ENCODE data around the gene GYS2.
A peak's percentile ranks its signal among the peaks of the same experiment; 100 is the strongest.

The GYS2 gene

GRCh38 chr12:21527451-21528180 lies 77.0 kb downstream of the GYS2 start:
- in situ Hi-C loops (cut with HindIII; ENCODE audit: low pct_ligation_motif_present, low pct_unique_long_range_greater_than_20kb, low sequenced_read_pairs), result no loop called here
- DNase-seq, result peak; percentile 90

- in situ Hi-C loops (cut with HindIII; ENCODE audit: low pct_ligation_motif_present, low pct_unique_long_range_greater_than_20kb, low sequenced_read_pairs), result no loop called here
- DNase-seq, result peak; percentile 4
Observed at GRCh38 chr12:21526721-21527345, 77.8 kb downstream of the GYS2 start.

- in situ Hi-C loops (cut with HindIII; ENCODE audit: low pct_ligation_motif_present, low pct_unique_long_range_greater_than_20kb, low sequenced_read_pairs), result no loop called here
- peak; percentile 44 for DNase-seq
Observed at GRCh38 chr12:21526053-21526452, 78.6 kb downstream of the GYS2 start, which contains the start of gene SPX. Gene SPX (plus strand): TSS chr12:21526296. CDS start chr12:21526473, 177 bp downstream.

GRCh38 chr12:21523148-21523547 lies 81.5 kb downstream of the GYS2 start:
- DNase-seq, result no peak
- in situ Hi-C loops (cut with HindIII; ENCODE audit: low pct_ligation_motif_present, low pct_unique_long_range_greater_than_20kb, low sequenced_read_pairs), result no loop called here

GRCh38 chr12:21521541-21521940 lies 83.1 kb downstream of the GYS2 start:
- in situ Hi-C loops (cut with HindIII; ENCODE audit: low pct_ligation_motif_present, low pct_unique_long_range_greater_than_20kb, low sequenced_read_pairs), result no loop called here
- DNase-seq, result no peak

GRCh38 chr12:21518451-21518850 lies 86.2 kb downstream of the GYS2 start:
- in situ Hi-C loops (cut with HindIII; ENCODE audit: low pct_ligation_motif_present, low pct_unique_long_range_greater_than_20kb, low sequenced_read_pairs), result no loop called here

GRCh38 chr12:21516281-21516680 lies 88.4 kb downstream of the GYS2 start:
- no peak for DNase-seq
- in situ Hi-C loops (cut with HindIII; ENCODE audit: low pct_ligation_motif_present, low pct_unique_long_range_greater_than_20kb, low sequenced_read_pairs), result no loop called here

More at GRCh38 chr12:21518451-21518850, 86.2 kb downstream of the GYS2 start:
- DNase-seq, result no peak

- no peak for DNase-seq
- in situ Hi-C loops (cut with HindIII; ENCODE audit: low pct_ligation_motif_present, low pct_unique_long_range_greater_than_20kb, low sequenced_read_pairs), result no loop called here
Observed at GRCh38 chr12:21509768-21510167, 94.9 kb downstream of the GYS2 start.

GRCh38 chr12:21507849-21508248 lies 96.8 kb downstream of the GYS2 start:
- in situ Hi-C loops (cut with HindIII; ENCODE audit: low pct_ligation_motif_present, low pct_unique_long_range_greater_than_20kb, low sequenced_read_pairs), result no loop called here
- DNase-seq, result no peak

GRCh38 chr12:21505888-21506287 lies 98.8 kb downstream of the GYS2 start:
- DNase-seq, result no peak
- in situ Hi-C loops (cut with HindIII; ENCODE audit: low pct_ligation_motif_present, low pct_unique_long_range_greater_than_20kb, low sequenced_read_pairs), result no loop called here

GRCh38 chr12:21502872-21503271 lies 101.8 kb downstream of the GYS2 start:
- in situ Hi-C loops (cut with HindIII; ENCODE audit: low pct_ligation_motif_present, low pct_unique_long_range_greater_than_20kb, low sequenced_read_pairs), result no loop called here
- no peak for DNase-seq

GRCh38 chr12:21502164-21502496 lies 102.5 kb downstream of the GYS2 start:
- in situ Hi-C loops (cut with HindIII; ENCODE audit: low pct_ligation_motif_present, low pct_unique_long_range_greater_than_20kb, low sequenced_read_pairs), result no loop called here
- DNase-seq, result peak; percentile 52

GRCh38 chr12:21501258-21502163 lies 103.1 kb downstream of the GYS2 start, which contains the start of the genes GOLT1B and RECQL:
Gene GOLT1B (plus strand): TSS chr12:21501789. CDS start chr12:21501924, 135 bp downstream.
Gene RECQL (minus strand): TSS chr12:21501635. CDS start chr12:21499570, 2,065 bp downstream.
- peak; percentile 100 for DNase-seq
- in situ Hi-C loops (cut with HindIII; ENCODE audit: low pct_ligation_motif_present, low pct_unique_long_range_greater_than_20kb, low sequenced_read_pairs), result no loop called here

- no peak for DNase-seq
- in situ Hi-C loops (cut with HindIII; ENCODE audit: low pct_ligation_motif_present, low pct_unique_long_range_greater_than_20kb, low sequenced_read_pairs), result no loop called here
Observed at GRCh38 chr12:21500786-21501257, 103.8 kb downstream of the GYS2 start.

- no peak for DNase-seq
- in situ Hi-C loops (cut with HindIII; ENCODE audit: low pct_ligation_motif_present, low pct_unique_long_range_greater_than_20kb, low sequenced_read_pairs), result no loop called here
Observed at GRCh38 chr12:21499765-21500164, 104.9 kb downstream of the GYS2 start.

Measured in ACHN (cell line).